Lower lobe of right lung (tissue), 2 donors: Measurements from ENCODE around the gene G3BP2. TPM values are rescaled to one million over a fixed set of nuclear protein-coding genes. Genes with fewer than 3 reads are reported as not detected.

Experiments used
- ATAC-seq, 2 donors: fragments of 200-7000 bp; cut with Tn5 transposase; one replicate each; pipeline ENCODE4 v1.9.1; 2020 to 2022; ENCODE audit warnings: mild to moderate bottlenecking in 2 of 2, moderate library complexity in 2 of 2
- DNase-seq: peaks from one replicate; pipeline ENCODE4 v3.0.0-alpha.2; 2020
- H3K27ac ChIP-seq: fragments of 200-600 bp; one replicate; pipeline ENCODE4 v1.8.0; 2022
- H3K27me3 ChIP-seq: fragments of 200-600 bp; one replicate; pipeline ENCODE4 v1.8.0; 2022; ENCODE audit warnings: low read depth
- H3K36me3 ChIP-seq: fragments of 200-600 bp; one replicate; pipeline ENCODE4 v1.8.0; 2022; ENCODE audit warnings: mild to moderate bottlenecking
- H3K4me1 ChIP-seq: fragments of 200-600 bp; one replicate; pipeline ENCODE4 v1.8.0; 2022
- H3K4me3 ChIP-seq: fragments of 200-600 bp; one replicate; pipeline ENCODE4 v1.8.0; 2022; ENCODE audit warnings: mild to moderate bottlenecking
- H3K9me3 ChIP-seq: fragments of 200-600 bp; one replicate; pipeline ENCODE4 v1.8.0; 2022
- CTCF ChIP-seq: fragments of 200-600 bp; IDR thresholded peaks from one replicate; pipeline ENCODE4 v1.8.0; 2022; ENCODE audit warnings: antibody characterized with exemption, mild to moderate bottlenecking
- intact Hi-C: fragments of 100-400 bp; cut with DNase I; formaldehyde crosslinking; loops from one replicate; pipeline ENCODE4 v1.11.0; 2022
- total RNA-seq: library from RNA; stranded (reverse); fragmentation: NEBNext Ultra II Directional; extraction: Animal tissue kit (Norgen Biotek cat#: 25700); gene quantifications from one replicate; pipeline ENCODE4 v1.2.1, GENCODE V29; 2021
- donor health status: DM: no; HTN: yes; CAD: no; lungs with severe emphysema.

G3BP2 gene
- total RNA-seq, 1 donor from 2014 or later: 101 TPM

DNA sequence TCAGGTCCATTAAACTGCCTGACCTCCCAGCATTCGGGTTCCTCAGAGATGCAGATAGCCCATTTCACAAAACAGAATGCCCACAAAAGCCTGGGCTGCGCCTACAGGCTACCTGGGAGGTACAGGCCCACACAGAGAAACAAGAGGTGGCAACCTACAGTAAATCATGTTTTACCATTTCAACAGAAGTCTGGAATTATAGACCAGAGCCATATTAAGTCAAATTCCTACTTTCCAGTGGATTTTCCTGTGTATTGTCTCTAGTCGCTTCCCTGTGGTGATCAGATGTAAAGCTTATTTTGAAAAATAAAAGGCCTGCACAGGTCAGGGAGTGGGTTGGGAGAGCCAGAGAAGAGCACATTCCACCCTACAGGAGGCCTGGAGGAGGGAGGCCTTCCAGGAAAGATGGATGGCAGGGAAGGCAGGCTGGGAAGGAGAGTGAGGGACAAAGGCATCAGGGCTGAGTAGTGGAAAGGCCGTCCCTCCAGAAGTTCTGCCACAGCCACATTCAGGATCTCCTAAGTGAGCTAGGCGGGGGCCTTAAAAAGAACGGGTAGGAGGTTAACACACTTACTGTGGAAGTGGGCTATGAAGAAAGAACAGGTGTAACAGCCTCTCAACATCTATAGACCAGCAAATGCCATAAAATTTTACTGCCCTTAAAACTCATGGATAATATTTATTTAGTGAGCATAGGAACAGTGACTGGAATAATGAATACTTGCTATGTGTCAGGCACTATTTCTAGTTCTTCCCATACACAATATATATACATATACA, 32.2 kb upstream of the G3BP2 start:
- intact Hi-C loops: no loop called here
- Histone ChIP-seq H3K4me1 (no peaks in the 10 kb centered on the region), H3K9me3 (no peaks in the 10 kb centered on the region), H3K36me3 (no peaks in the 10 kb centered on the region), H3K4me3 (no peak overlapping the region), H3K27ac (no peak overlapping the region), H3K27me3 (no peaks in the 10 kb centered on the region)
- no peak for DNase-seq
- TF ChIP-seq CTCF: no peak
- ATAC-seq: no peak

- TF ChIP-seq CTCF: no peak
- no peaks in the 10 kb centered on the region for H3K4me1 ChIP-seq
- no peak for DNase-seq
- H3K27ac ChIP-seq: no peak overlapping the region
- no peaks in the 10 kb centered on the region for H3K36me3 ChIP-seq
- ATAC-seq: no peak
- intact Hi-C loops: no loop called here
- H3K9me3 ChIP-seq: no peaks in the 10 kb centered on the region
- no peaks in the 10 kb centered on the region for H3K27me3 ChIP-seq
- H3K4me3 ChIP-seq: no peak overlapping the region
These were observed 29.8 kb upstream of the G3BP2 start for GRCh38 chr4:75702919-75703411.

DNA sequence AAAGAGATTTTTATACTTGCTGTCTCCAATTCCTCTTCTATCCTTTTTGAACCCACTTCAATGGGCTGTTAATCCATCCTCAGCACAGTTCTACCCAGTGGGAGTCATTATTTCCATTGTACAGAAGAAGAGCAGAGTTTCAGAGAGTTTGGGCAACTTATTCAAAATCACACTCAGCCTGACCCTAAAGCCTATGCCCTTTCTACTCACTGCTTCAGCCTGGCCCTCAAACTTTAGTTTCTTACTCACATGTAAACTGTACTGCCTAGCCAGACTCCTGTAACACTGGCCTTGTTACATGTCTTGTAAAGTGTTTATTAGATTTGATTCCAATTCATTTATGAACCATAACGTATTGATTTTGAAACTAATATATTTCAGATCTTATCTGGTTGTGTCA, 26.1 kb upstream of the G3BP2 start:
- peak overlapping the region; percentile 59 for H3K27ac ChIP-seq
- DNase-seq (no peak), ATAC-seq (no peak)
- H3K27me3 ChIP-seq: no peaks in the 10 kb centered on the region
- H3K4me3 ChIP-seq: no peak overlapping the region
- H3K4me1 ChIP-seq: no peaks in the 10 kb centered on the region
- no peak for TF ChIP-seq CTCF
- H3K36me3 ChIP-seq: no peaks in the 10 kb centered on the region
- no peaks in the 10 kb centered on the region for H3K9me3 ChIP-seq
- intact Hi-C loops: no loop called here

DNA sequence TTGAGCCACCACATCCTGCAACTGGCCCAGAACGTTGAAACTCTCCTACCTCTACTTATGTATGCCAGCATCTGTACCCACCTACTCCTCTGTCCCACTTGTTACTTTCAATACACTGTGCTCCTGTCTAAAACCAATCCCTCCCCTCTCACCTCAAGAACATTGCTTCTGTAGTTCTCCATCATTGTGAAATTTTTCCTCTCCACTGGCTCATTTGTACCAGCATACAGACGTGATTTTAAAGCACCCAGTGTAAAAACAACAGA, 25.7 kb upstream of the G3BP2 start:
- DNase-seq (no peak), ATAC-seq (peak; percentile 9 to 32)
- Histone ChIP-seq H3K9me3 (no peaks in the 10 kb centered on the region), H3K36me3 (no peaks in the 10 kb centered on the region), H3K27me3 (no peaks in the 10 kb centered on the region), H3K27ac (peak overlapping the region; percentile 59), H3K4me1 (no peaks in the 10 kb centered on the region), H3K4me3 (no peak overlapping the region)
- no peak for TF ChIP-seq CTCF
- intact Hi-C loops: no loop called here

GRCh38 chr4:75698162-75698962, 25.2 kb upstream of the G3BP2 start:
- peak; percentile 76 to 86 for ATAC-seq
- intact Hi-C loops: no loop called here

More at GRCh38 chr4:75698162-75698962, 25.2 kb upstream of the G3BP2 start:
- no peak for DNase-seq
- H3K36me3 ChIP-seq: no peaks in the 10 kb centered on the region
- H3K27ac ChIP-seq: peak overlapping the region; percentile 59
- no peaks in the 10 kb centered on the region for H3K9me3 ChIP-seq
- TF ChIP-seq CTCF: no peak
- no peaks in the 10 kb centered on the region for H3K27me3 ChIP-seq
- no peaks in the 10 kb centered on the region for H3K4me1 ChIP-seq
- H3K4me3 ChIP-seq: no peak overlapping the region
